A549 treated with AZD2906 at 1 μM for 4 hours (cell line): Measurements from ENCODE around the gene HMCES. TPM values are rescaled to one million over a fixed set of nuclear protein-coding genes. Genes with fewer than 3 reads are reported as not detected.

Experiments used
- total RNA-seq: library from RNA; stranded (reverse); fragments of 200-300 nt; extraction: Qiagen RNA extraction; gene quantifications from 5 replicates; pipeline ENCODE4 v1.2.3, GENCODE V29; 2022

The HMCES gene, protein sequence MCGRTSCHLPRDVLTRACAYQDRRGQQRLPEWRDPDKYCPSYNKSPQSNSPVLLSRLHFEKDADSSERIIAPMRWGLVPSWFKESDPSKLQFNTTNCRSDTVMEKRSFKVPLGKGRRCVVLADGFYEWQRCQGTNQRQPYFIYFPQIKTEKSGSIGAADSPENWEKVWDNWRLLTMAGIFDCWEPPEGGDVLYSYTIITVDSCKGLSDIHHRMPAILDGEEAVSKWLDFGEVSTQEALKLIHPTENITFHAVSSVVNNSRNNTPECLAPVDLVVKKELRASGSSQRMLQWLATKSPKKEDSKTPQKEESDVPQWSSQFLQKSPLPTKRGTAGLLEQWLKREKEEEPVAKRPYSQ
- 37.5 to 40.9 TPM (median 40.1 TPM) in 5 replicates for total RNA-seq

GRCh38 chr3:129278439-129278965, at the start of gene HMCES:
Gene HMCES (plus strand): TSS chr3:129278870. CDS start chr3:129279733, 863 bp downstream.

GRCh38 chr3:129249284-129250065, 29.2 kb upstream of the HMCES start, which contains the start of gene COPG1:
Gene COPG1 (plus strand): TSS chr3:129249606. CDS start chr3:129249710, 104 bp downstream.

Other genes starting within 250 kb of the HMCES start
- 0.14 TPM in 1 of 5 replicates, not detected in the others for gene GP9, start 218.1 kb upstream of the HMCES start, total RNA-seq
- gene RAB43, start 157.1 kb upstream of the HMCES start, total RNA-seq: 3.9 to 5.1 TPM (median 4.4 TPM) in 5 replicates
- gene ISY1, start 117.8 kb upstream of the HMCES start, total RNA-seq: 19.3 to 22.3 TPM (median 21.3 TPM) in 5 replicates
- gene CNBP, start 95.0 kb upstream of the HMCES start, total RNA-seq: 342 to 381 TPM (median 348 TPM) in 5 replicates
- 72.4 to 91.4 TPM (median 77.7 TPM) in 5 replicates for gene COPG1, start 29.3 kb upstream of the HMCES start, total RNA-seq
- gene EFCAB12, start 149.8 kb downstream of the HMCES start, total RNA-seq: 0.70 to 1.3 TPM (median 1.0 TPM) in 5 replicates
- 14.8 to 19.9 TPM (median 17.8 TPM) in 5 replicates for gene MBD4, start 161.1 kb downstream of the HMCES start, total RNA-seq
- gene IFT122, start 161.4 kb downstream of the HMCES start, total RNA-seq: 11.0 to 13.1 TPM (median 11.9 TPM) in 5 replicates
- not detected in 5 replicates for gene RHO, start 249.8 kb downstream of the HMCES start, total RNA-seq